ENCODE data around the gene INSYN1. TPM values are rescaled to one million over a fixed set of nuclear protein-coding genes. Genes with fewer than 3 reads are reported as not detected.
"Not testable (repeated sequence)": the region's sequence is repeated elsewhere in the genome, so short reads cannot be mapped to it uniquely, and the experiment has no call there.

Gene INSYN1
- total RNA-seq, 4 donors from 2014 or later = 12.5 to 27.4 (median 23.8) TPM

DNA sequence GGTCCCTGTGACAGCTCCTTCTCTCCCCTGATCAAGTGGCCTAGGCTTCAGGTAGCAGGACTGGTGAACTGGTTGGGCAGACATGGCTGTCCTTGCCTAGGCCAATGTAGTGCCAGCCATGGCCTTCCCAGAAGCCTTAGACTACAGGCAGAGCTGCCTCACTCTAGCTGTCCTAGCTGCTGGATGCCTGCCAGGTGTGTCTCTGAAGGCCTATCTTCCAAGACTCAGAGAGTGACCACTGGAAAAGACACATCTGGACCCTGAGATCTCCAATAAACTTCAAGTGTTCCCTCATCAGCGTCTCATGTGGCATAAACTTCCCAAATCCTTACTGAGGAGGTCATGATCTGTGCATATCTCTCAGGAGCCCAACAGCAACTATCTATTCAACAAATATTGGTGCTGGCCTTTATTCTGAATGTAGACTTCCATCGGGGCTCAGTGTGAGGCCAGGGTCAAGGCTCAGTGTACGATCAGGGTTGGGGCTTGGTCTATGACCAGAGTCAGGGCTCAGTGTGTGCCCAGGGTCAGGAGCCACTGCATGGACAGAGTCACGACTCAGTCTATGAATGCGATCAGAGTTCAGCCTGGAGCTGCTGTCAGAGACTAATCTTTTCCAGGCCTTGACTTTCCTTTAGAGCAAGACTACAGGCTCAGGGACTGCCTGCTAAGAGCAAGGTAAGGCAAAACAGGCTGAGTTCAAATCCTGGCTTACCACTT, 36.5 kb upstream of the INSYN1 start:
- intact Hi-C loops (cut with DNase I) = no loop called here
- no peaks in the 10 kb centered on the region for H3K36me3 ChIP-seq
- DNase-seq (ENCODE audit: extremely low spot score) = no peak
- no peak for TF ChIP-seq POLR2A (IDR thresholded peaks at IDR 0.05; ENCODE audit: low read depth)
- no peak for TF ChIP-seq EP300 (IDR thresholded peaks at IDR 0.05)
- TF ChIP-seq POLR2AphosphoS5 (IDR thresholded peaks at IDR 0.05) = no peak
- no peak for TF ChIP-seq CTCF (IDR thresholded peaks at IDR 0.05)
- no peaks in the 10 kb centered on the region for H3K27me3 ChIP-seq
- H3K27ac ChIP-seq (replicated peaks in 1 of 4) = no peak overlapping the region
- H3K4me3 ChIP-seq = no peak overlapping the region
- no peaks in the 10 kb centered on the region for H3K9me3 ChIP-seq
- 87% methylated on average over 5 of the region's 5 CpGs for WGBS
- peaks cover 4 to 17% (median 8%) of the 10 kb centered on the region in 4 donors for H3K4me1 ChIP-seq

DNA sequence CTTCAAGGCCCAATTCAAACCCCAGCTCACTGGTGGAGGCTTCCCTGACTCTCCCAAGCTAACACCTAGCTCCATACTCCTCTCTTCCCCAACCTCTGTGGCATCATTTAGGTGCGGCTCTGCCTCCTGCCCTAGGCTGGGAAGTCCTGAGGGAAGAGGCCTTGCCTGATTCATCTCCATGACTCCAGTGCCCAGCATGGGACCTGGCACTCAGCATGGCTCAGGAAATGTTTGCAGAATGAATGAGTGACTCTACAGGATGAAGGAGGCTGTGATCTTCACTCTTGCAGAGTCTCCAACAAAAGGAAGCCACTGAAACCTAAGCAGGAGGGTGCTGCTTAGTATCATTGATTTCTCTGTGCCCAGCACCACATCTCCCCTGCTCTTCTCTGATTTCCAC, 34.5 kb upstream of the INSYN1 start:
- Histone ChIP-seq H3K27me3 (no peaks in the 10 kb centered on the region), H3K4me3 (no peak overlapping the region), H3K36me3 (no peaks in the 10 kb centered on the region), H3K4me1 (peaks cover 5 to 25% (median 15%) of the 10 kb centered on the region in 4 donors), H3K27ac (replicated peaks in 1 of 4) (no peak overlapping the region), H3K9me3 (no peaks in the 10 kb centered on the region)
- TF ChIP-seq POLR2AphosphoS5 (IDR thresholded peaks at IDR 0.05) (no peak), POLR2A (IDR thresholded peaks at IDR 0.05; ENCODE audit: low read depth) (no peak), CTCF (IDR thresholded peaks at IDR 0.05) (no peak), EP300 (IDR thresholded peaks at IDR 0.05) (no peak)
- 100% methylated on average over 1 of the region's 1 CpG for WGBS
- DNase-seq (ENCODE audit: extremely low spot score) = no peak
- intact Hi-C loops (cut with DNase I) = no loop called here

DNA sequence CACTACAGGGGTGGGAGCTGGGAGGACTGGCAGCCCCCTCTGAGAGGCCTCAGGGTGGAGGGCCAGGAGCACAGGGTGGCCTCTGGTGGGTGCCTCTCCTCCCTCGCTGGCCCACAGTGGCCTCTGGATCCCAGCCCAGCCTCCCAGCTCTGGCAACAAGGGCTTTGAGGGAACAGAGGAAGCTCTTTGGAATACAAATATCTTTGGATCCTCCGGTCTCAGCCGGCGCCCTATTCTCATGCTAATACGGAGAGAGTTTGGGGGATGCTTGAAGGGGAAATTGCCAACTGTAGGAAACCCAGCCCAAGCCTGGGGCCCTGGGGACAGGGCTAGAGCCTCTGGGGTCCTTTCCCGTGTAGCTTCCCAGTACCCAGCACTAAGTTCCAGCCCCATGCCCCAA, 33.4 kb upstream of the INSYN1 start:
- 49% methylated on average over 3 of the region's 6 CpGs for WGBS

GRCh38 chr15:73785256-73786014, 32.3 kb upstream of the INSYN1 start:
- DNase-seq (ENCODE audit: extremely low spot score); H3K4me3 ChIP-seq; H3K27me3 ChIP-seq; intact Hi-C loops (cut with DNase I); H3K27ac ChIP-seq (replicated peaks in 1 of 4); H3K9me3 ChIP-seq; H3K36me3 ChIP-seq: not testable (repeated sequence)
- WGBS = 81% methylated on average over 12 of the region's 12 CpGs
- peaks cover 5 to 21% (median 16%) of the 10 kb centered on the region in 4 donors for H3K4me1 ChIP-seq

More for the DNA sequence above, 33.4 kb upstream of the INSYN1 start:
- no peak overlapping the region for H3K4me3 ChIP-seq
- peaks cover 5 to 21% (median 16%) of the 10 kb centered on the region in 4 donors for H3K4me1 ChIP-seq
- intact Hi-C loops (cut with DNase I) = no loop called here
- TF ChIP-seq POLR2AphosphoS5 (IDR thresholded peaks at IDR 0.05) (no peak), EP300 (IDR thresholded peaks at IDR 0.05) (no peak)
- H3K36me3 ChIP-seq = no peaks in the 10 kb centered on the region
- H3K27me3 ChIP-seq = no peaks in the 10 kb centered on the region
- DNase-seq (ENCODE audit: extremely low spot score) = no peak
- no peaks in the 10 kb centered on the region for H3K9me3 ChIP-seq
- H3K27ac ChIP-seq (replicated peaks in 1 of 4) = no peak overlapping the region

GRCh38 chr15:73784291-73784690, 31.1 kb upstream of the INSYN1 start:
- WGBS = 79% methylated on average over 3 of the region's 3 CpGs
- Histone ChIP-seq H3K27me3 (no peaks in the 10 kb centered on the region), H3K4me1 (peaks cover 5 to 21% (median 16%) of the 10 kb centered on the region in 4 donors), H3K36me3 (no peaks in the 10 kb centered on the region), H3K4me3 (no peak overlapping the region), H3K9me3 (no peaks in the 10 kb centered on the region), H3K27ac (replicated peaks in 1 of 4) (no peak overlapping the region)
- no peak for DNase-seq (ENCODE audit: extremely low spot score)
- intact Hi-C loops (cut with DNase I) = no loop called here
- TF ChIP-seq POLR2A (IDR thresholded peaks at IDR 0.05; ENCODE audit: low read depth) = no peak
- no peak for TF ChIP-seq POLR2AphosphoS5 (IDR thresholded peaks at IDR 0.05)
- TF ChIP-seq EP300 (IDR thresholded peaks at IDR 0.05) = no peak
- no peak for TF ChIP-seq CTCF (IDR thresholded peaks at IDR 0.05)
